Inferior parietal cortex (tissue), 1 donor: Measurements from ENCODE around the gene GNLY.
"Not testable (repeated sequence)": the region's sequence is repeated elsewhere in the genome, so short reads cannot be mapped to it uniquely, and the experiment has no call there.

Source experiments
- DNase-seq: peaks from one replicate; pipeline ENCODE4 v3.0.0-alpha.2; 2016; ENCODE audit errors: extremely low spot score

GNLY gene

DNA sequence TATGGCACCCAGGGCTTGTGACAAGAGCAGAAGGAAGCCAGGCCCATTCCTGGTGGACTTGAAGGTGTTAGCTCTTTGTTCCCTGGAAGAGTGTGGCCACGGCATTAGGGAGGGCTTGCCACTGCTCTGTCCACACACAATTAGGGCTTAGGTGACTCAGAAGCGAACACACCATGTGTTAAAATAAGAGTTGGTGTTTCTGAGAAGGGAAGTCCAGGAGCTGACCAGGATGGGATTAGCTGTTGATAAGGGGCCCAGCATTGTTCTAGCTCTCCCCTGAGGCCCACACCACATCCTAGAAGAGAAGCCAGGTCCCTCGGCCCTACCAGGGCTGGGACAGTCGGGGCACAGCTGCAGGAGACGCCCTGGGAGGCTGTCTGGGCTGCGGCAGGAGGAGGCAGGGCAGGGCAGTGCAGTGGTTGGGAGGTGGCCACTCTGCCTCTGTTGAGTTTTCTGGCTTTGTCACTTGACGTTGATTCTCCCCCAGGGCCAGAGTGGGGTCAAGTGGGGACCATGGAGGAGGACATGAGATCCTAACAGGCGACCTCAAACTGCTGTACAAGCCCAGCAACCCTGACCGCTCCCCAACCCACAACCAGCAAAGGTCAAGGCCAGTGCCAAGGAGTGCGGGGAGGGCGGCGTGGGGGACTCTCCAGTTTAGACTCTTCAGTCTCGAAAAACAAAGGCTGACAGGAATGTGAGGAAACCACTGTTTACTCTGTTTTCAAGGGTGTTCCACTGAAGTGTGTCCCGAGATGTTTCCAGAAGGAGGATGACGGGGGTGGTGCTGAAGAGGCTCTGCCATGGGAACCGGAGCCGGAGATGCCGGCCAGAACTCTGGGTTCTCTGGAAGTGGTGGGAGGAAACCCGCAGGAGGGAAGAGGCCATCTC, 16.8 kb downstream of the GNLY start:
- DNase-seq: no peak

DNA sequence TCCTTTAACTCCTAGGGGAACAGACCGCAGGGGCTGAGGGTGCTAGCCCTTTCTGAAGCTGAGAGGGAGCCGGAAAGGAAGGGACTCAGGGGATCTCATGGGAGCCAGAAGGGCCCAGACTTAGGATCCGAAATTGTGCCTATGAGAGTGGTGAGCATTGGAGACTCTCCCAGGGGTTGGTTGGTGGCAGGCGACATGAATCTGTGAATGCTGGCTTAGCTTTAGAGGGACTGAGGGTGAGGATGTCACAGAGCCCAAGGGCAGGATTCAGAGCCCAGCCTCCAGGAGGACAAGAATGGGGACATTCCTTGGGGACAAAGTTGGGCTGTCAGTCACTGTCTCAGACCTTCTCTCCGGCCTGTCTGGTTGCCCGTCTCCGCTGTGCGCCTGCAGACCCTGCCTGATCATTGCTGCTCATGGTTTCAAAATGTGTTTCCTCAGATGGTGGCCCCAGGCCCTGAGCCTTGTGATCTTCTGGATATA, 17.5 kb downstream of the GNLY start:
- DNase-seq: no peak

DNA sequence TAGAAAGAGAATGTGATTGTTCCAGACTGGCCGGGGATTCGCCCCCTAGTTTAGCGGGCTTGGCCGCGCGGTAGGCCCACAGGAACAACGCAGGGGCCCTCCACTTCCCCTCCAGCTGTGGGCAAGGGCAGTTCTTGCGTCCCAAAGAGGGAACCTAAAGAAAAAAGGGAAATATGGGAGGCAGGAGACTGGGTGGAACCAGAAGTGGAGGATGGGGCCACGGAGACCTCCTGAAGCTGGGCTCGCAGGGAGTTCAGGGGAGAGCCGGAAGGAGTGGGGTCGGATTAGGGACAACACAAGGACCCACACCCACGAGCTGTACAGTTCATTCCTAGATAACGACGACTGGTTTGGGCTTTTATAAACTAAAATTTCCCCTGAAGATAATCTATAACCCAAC, 18.2 kb downstream of the GNLY start:
- no peak for DNase-seq

DNA sequence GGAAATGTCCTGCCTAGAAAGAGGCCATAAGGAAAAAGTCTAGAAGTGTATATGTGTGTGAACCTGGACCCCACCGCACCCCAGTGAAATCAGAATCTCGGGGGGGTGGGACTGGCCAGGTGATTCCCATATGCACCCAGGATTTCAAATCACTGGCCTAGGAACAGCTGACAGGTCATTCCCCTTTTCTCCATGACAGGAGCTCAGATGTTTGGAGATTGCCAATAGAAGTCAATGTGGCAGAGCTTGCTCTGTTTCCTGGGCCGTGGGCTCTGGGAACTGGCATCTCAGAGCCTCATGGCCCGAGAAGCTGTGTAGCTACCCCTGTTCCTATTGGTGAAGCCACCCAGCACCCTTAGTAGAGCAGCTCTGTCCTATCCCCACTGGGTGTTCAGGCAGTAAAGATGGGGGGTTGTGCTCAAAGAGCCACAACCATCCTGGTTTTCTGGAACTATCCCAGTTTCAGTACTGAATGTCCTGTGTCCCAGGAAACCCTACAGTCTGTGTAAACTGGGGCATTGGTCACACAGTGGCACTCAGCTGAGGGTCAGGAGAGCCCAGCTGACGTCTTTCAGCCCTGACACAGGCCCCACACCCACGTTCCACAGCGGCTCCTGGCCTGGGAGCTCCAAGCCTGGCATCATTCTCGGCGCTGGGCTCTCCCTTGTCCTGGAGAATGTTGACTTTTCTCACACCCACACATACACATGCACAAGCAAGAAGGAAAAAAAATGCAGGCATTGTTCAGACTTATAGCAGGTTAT, 18.9 kb downstream of the GNLY start:
- DNase-seq: no peak

DNA sequence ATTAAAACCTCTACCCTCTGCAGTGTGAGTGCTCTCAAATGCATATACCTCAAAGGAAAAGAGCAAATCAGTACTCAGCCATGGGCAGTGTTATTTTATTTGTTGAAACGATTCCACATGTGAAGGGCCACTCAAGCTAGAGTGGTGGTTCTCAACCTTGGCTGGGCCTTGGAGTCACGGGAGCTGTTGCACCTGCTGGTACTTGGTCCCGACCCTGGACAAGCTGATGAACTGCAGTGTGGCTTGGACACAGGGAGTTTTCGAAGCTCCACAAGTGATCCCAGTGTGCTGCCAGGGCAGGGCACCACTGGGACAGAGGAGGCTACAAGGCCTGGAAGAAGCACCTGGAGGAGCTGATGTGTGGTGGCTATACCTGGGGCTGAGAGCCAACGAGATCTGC, 19.7 kb downstream of the GNLY start:
- DNase-seq: no peak

DNA sequence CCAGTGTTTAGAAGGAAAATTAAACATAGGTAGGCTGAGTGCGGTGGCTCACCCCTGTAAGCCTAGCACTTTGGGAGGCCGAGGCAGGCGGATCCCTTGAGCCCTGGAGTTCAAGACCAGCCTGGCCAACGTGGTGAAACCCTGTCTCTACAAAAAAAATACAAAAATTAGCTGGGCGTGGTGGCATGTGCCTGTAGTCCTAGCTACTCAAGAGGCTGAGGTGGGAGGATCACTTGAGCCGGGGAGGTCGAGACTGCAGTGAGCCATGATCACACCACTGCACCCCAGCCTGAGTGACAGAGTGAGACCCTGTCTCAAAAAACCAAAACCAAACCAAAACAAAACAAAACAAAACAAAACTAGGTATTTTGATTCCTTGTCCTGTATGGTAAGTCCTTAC, 20.3 kb downstream of the GNLY start:
- not testable (repeated sequence) for DNase-seq

DNA sequence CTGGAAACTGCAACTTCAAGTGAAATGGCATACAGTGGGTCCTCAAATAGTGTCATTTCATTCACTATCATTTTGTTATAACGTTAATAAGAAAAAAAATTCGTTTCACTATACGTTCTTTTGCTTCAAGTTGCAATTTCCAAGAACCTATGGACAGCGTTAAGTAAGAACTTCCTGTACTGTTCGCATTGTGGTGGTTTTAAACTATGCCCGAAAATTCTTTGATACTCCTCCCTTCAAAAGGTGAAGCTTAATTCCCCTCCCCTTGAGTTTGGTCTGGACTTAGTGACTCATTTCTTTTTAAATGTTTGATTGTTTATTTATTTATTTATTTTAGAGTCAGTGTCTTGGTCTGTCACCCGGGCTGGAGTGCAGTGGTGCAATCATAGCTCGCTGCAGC, 20.7 kb downstream of the GNLY start:
- no peak for DNase-seq

DNA sequence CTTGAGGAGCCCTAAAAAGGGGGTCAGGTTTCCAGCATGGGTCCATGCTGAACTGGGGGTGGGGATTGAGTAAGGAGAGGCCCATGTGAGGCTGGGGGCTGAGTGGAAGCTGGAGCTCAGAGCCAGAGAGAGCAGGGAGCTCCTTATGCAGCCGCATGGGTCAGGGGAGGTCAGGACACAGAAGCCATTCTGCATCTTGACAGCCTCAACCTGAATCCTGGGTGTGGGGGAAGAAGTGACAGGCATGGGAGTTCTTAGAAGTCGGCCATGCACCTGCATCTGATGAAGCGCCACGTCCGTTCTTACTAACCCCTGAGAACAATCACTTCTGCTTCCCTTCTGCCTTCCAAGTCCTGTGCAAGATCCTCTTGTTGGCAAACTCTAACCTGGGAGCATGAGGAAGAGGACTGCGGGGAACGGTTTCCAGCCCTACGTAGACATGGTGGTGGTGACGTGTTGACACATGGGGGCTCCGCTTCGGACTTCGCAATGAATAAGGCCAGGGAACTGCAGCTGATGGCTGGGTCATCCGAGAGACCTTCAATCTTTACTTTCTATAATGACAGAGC, 22.3 kb downstream of the GNLY start:
- DNase-seq: no peak

DNA sequence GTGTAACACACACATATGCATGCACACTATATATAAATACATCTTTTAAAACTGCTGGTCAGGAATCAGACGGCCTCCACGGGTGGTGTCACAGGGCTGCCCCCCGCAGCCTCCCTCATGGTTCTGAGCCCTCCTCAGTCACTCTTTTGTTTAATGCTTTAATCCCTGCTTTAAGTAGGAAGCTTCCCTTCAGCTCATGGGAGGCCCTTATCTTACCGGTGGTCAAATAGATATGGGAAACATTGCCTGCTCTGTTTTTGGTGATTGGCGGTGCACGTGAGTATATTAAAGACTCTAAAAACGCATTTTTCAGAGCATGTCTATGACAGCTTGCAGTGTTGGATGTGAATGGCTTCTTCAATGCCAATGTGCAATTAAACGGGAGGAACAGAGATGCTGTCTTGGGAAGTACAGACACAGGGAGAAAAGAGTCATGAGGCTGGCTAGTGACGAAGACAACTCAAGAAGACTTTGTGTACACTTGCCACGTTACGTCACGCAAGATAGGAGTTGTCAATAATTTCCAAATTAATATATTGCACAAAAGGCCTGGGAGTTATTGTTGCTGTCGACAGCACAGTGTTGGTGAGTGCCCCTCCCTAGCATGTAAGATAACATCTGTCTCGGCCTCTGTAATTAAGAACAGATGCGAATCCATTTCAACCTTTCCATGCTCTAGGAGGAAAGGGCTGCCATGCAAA, 23.3 kb downstream of the GNLY start:
- DNase-seq: no peak

DNA sequence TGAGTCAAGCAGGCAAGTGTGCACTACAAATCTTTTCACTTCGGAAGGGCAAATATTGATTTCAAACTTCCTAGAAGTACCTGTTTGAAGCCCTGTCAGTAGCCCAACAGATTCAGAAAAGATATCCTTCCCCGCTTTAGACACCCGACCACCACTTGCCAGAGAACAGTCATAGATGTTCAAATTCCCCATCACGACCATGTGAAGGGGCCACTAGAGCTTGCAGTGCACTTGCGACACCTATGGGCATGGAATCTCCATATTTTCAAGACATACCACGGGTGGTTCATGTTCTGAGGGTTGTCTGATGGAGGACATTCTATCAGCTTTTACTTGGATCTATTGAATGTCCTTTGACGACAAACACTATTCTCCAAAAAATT, 23.8 kb downstream of the GNLY start:
- no peak for DNase-seq

DNA sequence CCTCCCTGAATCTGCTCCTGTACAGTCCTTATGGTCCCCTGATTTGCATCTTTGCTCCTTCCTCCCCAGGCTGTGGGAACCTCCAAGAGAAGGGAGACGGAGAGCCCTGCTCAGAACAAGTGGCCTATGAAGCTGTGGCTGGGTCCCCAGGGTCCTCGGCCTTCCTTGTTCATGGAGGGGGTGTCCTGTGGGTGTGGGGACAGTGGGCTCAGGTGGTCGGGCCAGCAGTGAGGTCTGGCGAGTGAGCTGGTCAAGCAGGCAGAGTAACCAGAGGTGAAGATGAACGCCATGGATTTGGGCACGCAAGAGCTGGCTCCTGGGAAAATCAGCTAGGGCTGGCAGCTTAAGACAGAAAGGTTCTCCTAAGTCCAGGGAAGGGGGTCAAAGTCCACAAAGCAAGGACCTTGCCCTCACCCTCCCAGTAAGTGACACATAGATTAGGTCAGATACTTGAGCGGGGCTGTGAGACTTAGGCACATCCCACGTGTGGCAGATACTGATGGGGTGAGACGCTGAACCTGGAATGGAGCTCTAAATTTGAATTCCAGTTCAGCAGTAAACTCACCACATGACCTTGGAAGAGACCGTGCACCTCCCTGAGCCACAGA, 24.8 kb downstream of the GNLY start:
- no peak for DNase-seq

DNA sequence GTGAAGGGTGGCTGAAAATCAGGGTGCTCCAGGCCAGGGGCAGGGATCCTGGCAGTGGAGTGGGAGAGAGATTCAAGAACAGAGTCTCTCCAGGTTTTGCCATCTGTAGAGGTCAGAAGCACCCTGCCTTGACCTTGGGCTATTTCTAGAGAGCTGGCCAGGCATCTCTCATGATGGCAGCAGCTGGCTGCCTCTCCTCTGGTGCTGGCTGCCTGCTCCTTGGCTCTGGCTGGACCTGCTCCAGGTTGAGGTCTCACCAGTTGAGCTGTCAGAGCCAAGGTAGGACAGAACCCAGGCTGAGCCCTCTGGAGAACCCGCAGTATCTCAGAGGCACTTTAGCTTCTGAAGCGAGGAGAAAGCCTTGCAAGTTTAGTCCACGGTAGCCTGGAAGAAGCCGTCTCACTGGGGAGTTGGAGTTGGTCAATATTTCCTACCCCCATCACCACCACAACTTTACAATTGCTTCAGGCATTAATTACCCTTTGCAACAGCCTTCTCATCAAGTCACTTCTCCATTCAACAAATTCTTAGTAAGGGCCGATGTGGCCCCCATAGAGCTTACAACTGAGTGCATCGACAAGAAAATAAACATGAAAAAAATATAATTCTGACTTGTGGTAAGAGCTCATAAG, 25.6 kb downstream of the GNLY start:
- no peak for DNase-seq

DNA sequence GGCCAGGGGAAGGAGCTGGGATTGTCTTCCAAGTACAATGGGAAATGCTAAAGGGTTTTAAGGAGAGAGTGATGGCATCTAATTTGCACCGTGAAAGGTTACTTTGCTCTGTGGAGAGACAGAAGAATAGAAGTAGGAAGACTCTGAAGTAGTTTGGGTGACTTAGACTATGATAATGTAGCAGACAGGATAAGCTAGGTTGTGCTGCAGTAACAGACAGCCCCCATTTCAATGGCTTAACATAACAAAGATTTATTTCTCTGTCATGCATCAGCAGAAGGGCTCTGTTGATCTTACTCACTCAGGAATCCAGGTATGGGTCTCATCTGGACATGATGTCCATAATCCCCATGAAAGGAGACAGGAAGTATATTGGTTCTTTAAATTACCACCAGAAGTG, 26.4 kb downstream of the GNLY start:
- DNase-seq: no peak

DNA sequence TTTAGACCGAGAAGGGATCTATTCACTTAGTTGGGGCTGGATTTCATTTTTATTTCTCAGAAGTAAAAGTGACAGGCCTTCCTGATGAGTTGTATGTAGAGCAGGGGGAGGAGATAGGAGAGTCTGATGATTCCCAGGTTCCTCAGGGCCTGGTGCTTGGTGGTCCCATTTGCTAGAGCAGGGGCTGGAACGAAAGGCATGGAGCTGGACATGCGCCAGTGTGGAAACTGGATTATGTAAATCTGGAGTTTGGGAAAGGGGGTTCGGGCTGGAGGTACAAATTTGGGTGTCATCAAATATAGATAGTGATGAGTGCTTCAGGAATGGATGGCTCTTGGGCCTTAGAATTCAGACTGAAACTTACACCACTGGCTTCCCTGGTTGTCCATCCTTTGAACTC, 27.5 kb downstream of the GNLY start:
- no peak for DNase-seq

DNA sequence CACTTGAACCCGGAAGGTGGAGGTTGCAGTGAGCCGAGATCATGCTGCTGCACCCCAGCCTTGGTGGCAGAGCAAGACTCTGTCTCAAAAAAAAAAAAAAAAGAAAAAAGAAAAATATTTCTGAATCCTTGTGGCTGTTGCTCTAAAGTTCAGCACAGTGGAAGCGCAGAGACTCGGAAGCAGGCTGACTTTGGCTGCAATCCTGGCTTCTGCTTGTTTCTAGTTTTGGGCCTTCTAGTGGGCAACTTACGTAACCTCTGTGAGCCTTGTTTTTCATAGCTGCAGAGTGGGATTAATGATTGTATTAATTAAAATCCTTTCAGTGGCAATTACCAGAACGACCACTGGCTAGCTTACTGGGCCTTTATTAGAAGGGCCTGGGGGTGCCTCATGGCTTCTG, 28.4 kb downstream of the GNLY start:
- no peak for DNase-seq

DNA sequence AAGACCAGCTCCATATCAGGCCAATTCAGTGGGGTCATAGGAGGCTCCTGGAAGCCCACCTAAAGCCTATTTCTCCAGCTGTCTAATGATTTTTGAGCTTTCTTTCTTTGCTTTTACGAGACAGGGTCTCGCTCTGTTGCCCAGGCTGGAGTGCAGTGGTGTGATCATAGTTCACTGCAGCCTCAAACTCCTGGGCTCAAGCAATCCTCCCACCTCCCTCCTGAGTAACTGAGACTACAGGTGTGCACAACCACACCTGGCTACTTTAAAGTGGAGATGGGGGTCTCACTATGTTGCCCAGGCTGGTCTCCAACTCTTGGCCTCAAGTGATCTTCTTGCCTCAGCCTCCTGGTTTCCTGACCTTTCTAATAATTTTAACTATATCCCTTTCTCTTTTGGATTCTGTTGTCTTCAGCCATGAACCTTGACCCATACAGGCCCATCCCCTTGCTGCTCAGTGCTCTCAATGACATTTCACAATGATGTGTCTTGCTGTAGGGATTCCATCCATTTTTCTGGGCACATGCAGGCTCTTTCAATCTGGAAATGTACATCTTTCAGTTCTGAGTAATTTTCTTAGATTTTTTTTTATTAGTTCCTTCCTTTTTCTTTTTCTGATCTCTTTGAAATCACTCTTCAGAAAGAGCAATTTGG, 29.7 kb downstream of the GNLY start:
- DNase-seq: no peak

DNA sequence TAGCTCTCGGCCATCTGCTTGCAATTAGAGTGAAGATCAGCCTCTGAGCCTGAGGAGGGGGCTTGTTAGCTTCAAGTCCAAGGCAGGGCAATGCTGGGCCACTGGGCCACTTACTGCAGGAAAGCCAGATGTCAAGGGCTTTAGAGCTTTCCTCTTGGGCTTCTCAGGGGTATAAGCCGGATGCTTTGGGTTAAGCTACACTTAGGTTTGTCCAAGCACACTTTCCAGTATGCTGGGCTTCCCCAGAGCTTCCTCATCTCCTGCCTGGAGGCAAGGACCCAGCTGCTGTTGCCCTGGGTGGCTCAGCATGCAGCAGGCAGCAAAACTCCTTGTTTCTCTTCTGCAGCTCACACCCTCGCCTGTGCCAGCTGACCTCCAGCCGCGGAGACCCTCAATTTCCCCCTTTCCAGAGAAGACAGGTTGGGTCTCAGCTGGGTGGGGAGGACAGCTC, 30.6 kb downstream of the GNLY start:
- no peak for DNase-seq

DNA sequence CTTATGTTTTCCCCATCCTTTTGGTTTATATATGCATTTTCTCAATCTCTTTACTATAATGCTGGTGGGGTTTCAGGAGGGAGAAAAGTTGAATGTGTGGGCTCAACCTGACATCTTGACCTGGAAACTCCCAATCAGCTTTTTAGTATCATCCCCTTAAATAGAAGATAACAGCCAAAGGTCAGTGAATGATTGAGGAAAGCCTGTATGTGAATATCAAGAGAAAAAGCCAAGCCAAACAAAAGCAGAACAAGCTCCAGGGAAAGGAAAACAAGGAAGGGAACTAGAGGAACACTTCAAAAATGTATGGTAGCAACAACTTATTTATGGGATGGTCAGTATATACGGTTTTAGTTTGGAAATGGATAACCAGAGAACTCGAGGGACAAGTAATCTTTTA, 31.3 kb downstream of the GNLY start:
- DNase-seq: no peak

DNA sequence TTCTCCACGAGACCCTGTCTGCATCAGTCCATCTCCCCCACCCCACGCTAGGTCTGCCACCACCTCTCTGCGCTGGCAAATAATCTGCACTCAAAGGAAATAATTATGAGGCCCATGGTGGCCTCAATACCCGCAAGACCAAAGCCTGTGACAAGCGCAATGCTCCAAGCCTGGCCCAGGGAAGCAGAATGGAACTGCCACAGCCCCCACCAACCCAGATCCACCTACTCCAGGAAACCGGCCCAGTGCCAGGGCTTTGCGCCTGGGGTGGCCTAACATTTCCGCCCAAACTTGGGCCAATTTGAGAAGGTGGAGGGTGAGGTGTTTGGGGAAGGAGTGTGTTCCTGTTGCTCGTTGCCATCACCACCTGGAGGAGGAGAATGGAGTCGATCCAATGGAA, 33.6 kb downstream of the GNLY start:
- DNase-seq: no peak

DNA sequence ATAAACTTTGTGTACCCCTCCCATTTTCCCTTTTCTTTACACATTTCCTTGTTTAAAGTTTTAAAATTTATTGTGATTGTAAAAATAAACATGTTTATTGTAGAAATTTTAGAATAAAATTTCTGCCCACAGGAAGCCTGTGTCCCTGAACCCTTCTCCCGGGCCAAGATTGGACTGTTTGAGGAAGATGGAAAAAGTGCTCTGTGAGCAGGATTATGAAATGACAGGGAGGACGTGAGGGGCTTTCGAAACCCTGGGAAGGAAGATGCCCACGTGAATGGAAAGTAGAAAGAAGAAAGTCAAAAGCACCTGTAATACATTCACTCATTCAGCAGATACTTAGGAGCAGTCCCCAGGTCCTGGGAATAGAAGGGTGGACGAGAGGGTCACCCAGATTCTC, 34.2 kb downstream of the GNLY start:
- DNase-seq: no peak
